ENCODE results near the gene KLKB1. TPM values are rescaled to one million over a fixed set of nuclear protein-coding genes. Genes with fewer than 3 reads are reported as not detected.
"Not testable (repeated sequence)": the region's sequence is repeated elsewhere in the genome, so short reads cannot be mapped to it uniquely, and the experiment has no call there.

Gene KLKB1
- total RNA-seq, 2 experiments from 2014 or later: not detected

DNA sequence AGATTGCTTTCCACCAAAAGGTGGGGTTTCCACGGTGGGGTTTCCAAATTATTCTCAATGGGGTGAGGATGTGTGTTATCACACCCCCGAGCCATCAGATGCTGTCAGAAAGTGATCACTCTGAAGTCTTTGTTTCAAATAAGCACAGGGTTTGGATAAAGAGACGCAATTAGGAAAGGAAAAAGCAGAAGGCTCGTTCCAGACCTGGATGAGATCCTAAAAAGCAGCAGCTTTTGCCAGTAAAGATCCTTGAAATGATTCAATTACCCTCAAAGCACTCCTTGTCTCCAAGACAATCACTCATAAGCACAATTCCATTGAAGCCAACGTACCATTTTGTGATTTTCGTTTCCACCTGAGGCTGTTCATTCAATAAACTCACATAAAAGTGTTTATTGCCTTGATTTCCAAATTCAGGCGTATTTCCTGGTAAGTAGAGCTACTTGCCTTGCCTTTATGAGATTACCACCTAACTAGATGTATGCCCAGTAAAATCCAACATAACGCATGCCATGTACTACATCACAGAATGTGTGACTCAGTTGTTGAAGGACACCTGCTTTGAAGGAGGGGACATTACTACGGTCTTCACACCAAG, 43.9 kb downstream of the KLKB1 start:
- TF ChIP-seq, protein P1, sequence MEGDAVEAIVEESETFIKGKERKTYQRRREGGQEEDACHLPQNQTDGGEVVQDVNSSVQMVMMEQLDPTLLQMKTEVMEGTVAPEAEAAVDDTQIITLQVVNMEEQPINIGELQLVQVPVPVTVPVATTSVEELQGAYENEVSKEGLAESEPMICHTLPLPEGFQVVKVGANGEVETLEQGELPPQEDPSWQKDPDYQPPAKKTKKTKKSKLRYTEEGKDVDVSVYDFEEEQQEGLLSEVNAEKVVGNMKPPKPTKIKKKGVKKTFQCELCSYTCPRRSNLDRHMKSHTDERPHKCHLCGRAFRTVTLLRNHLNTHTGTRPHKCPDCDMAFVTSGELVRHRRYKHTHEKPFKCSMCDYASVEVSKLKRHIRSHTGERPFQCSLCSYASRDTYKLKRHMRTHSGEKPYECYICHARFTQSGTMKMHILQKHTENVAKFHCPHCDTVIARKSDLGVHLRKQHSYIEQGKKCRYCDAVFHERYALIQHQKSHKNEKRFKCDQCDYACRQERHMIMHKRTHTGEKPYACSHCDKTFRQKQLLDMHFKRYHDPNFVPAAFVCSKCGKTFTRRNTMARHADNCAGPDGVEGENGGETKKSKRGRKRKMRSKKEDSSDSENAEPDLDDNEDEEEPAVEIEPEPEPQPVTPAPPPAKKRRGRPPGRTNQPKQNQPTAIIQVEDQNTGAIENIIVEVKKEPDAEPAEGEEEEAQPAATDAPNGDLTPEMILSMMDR (IDR thresholded peaks at IDR 0.05): no peak
- ChIA-PET POLR2A (no interaction called here), CTCF (no interaction called here)
- DNase-seq (no peak), ATAC-seq (no peak)
- H3K4me3 Mint-ChIP-seq: no peak overlapping the region
- no peak overlapping the region for H3K27ac Mint-ChIP-seq
- no peaks in the 10 kb centered on the region for H3K4me1 Mint-ChIP-seq (ENCODE audit: low read depth)
- no peaks in the 10 kb centered on the region for H3K9me3 Mint-ChIP-seq
- no peaks in the 10 kb centered on the region for H3K36me3 Mint-ChIP-seq (ENCODE audit: low read depth)
- intact Hi-C loops (cut with micrococcal nuclease): no loop called here
- H3K27me3 Mint-ChIP-seq: peaks cover 17% of the 10 kb centered on the region

DNA sequence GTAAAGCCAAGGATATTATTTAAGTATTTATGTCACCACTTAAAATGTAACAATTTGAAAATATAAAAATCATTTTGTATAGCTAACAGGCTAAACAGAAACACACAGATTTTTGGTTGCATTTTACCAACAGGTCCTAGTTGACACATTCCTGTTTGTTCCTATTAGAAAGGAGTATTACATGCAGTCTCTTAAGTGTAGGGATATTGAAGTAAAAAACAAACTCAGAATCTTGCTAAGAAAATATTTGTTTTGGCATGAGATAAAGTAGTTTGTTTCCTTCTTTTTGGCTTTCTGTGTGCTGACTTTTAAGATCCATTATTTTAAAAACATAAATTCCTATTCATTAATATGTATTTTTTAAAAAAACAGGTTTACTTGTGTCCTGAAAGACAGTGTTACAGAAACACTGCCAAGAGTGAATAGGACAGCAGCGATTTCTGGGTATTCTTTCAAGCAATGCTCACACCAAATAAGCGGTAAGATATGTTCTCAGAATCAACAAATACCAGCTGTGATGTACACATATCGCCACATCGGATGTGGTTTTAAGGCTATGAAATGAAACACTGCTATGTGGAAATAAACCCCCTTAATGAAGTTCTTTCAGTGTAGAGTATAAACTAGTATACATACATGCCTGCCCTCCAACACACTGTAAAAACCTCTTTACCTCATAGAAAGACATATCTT, 45.5 kb downstream of the KLKB1 start:
- H3K4me1 Mint-ChIP-seq (ENCODE audit: low read depth): no peaks in the 10 kb centered on the region
- H3K9me3 Mint-ChIP-seq: no peaks in the 10 kb centered on the region
- TF ChIP-seq, protein P1 (IDR thresholded peaks at IDR 0.05): no peak
- H3K27me3 Mint-ChIP-seq: peaks cover 9% of the 10 kb centered on the region
- H3K4me3 Mint-ChIP-seq: no peak overlapping the region
- ChIA-PET CTCF (no interaction called here), POLR2A (no interaction called here)
- ATAC-seq (no peak), DNase-seq (no peak)
- no peaks in the 10 kb centered on the region for H3K36me3 Mint-ChIP-seq (ENCODE audit: low read depth)
- no peak overlapping the region for H3K27ac Mint-ChIP-seq
- intact Hi-C loops (cut with micrococcal nuclease): no loop called here

DNA sequence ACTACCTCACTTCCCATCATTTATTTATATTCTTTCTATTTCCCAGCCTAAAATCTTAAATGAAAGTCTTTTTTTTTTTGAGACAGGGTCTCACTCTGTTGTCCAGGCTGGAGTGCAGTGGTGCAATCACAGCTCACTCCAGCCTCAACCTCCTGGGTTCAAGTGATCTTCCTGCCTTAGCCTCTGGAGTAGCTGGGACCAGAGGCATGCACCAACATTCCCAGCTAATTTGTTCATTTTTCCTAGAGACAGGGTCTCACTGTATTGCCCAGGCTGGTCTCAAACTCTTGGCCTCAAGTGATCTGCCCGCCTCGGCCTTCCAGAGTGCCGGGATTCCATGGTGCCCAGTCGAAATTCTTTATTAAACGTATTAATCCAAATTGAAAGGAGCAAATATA, 46.1 kb downstream of the KLKB1 start:
- H3K9me3 Mint-ChIP-seq; H3K36me3 Mint-ChIP-seq (ENCODE audit: low read depth); H3K4me1 Mint-ChIP-seq (ENCODE audit: low read depth); H3K27ac Mint-ChIP-seq; ATAC-seq; H3K27me3 Mint-ChIP-seq; H3K4me3 Mint-ChIP-seq; intact Hi-C loops (cut with micrococcal nuclease); POLR2A ChIA-PET; DNase-seq; CTCF ChIA-PET: not testable (repeated sequence)

DNA sequence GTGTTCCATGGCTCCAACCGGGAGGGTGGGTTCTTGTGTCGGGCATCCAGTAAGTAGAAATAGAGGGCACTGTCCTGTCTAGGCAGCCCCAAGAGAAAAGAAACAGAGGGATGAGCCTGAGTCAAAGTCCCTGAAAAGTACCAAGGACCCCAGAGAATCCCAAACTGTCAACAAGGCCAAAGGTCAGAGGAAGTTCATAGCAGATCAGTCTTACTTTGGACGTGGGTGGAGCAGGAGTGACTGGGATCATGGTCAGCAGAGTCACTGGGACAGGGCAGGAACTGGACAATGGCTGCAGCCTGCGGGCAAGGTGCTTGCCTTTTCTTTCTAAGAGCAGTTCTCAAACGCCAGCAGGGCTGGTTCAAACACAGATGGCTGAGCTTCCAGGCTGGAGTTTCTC, 56.0 kb downstream of the KLKB1 start:
- Mint-ChIP-seq H3K27me3 (peaks cover 5% of the 10 kb centered on the region), H3K27ac (no peak overlapping the region), H3K4me1 (ENCODE audit: low read depth) (no peaks in the 10 kb centered on the region), H3K9me3 (no peaks in the 10 kb centered on the region), H3K36me3 (ENCODE audit: low read depth) (no peaks in the 10 kb centered on the region), H3K4me3 (no peak overlapping the region)
- POLR2A ChIA-PET: no interaction called here
- DNase-seq (no peak), ATAC-seq (no peak)
- TF ChIP-seq, protein P1 (IDR thresholded peaks at IDR 0.05): no peak
- CTCF ChIA-PET: no interaction called here
- intact Hi-C loops (cut with micrococcal nuclease): no loop called here

DNA sequence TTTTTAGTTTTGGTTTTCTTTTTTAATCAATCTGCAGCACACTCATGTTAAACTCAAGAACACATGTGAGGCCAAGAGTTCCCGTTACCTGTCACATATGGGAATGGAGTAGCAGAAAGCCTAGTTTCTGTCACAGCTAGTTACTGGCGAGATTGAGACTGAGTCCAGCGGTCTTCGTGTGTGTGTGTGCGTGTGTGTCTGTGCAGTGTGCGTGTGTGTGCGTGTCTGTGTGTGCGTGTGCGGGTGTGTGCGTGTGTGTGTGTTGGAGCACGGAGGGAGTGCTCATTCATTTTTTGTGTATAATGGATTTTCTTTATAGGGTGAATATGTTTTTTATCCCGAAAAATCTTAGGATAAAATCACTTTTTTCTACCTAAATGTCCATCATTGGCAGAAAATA, 57.8 kb downstream of the KLKB1 start:
- DNase-seq (no peak), ATAC-seq (no peak)
- no peak overlapping the region for H3K27ac Mint-ChIP-seq
- no peaks in the 10 kb centered on the region for H3K9me3 Mint-ChIP-seq
- TF ChIP-seq, protein P1 (IDR thresholded peaks at IDR 0.05): no peak
- no peak overlapping the region for H3K4me3 Mint-ChIP-seq
- ChIA-PET POLR2A (no interaction called here), CTCF (no interaction called here)
- no peaks in the 10 kb centered on the region for H3K36me3 Mint-ChIP-seq (ENCODE audit: low read depth)
- intact Hi-C loops (cut with micrococcal nuclease): no loop called here
- peaks cover 3% of the 10 kb centered on the region for H3K27me3 Mint-ChIP-seq
- no peaks in the 10 kb centered on the region for H3K4me1 Mint-ChIP-seq (ENCODE audit: low read depth)

All from activated CD8-positive, alpha-beta T cell treated with anti-CD3 and anti-CD28 coated beads for 36 hours (primary cell).